Measurements from ENCODE around the gene PDZD2.

GRCh38 chr5:31770132-31770720, 131.3 kb downstream of the PDZD2 start:
- no peak for TF ChIP-seq CEBPB (IDR thresholded peaks at IDR 0.05; ENCODE audit: low read depth)
- no peak for TF ChIP-seq CTCF (IDR thresholded peaks at IDR 0.05 in 2 of 3, conservative IDR thresholded peaks at IDR 0.05 in 1 of 3; ENCODE audit: borderline replicate concordance in 1 of 3, insufficient read depth in 1 of 3, low read depth in 2 of 3, low read length in 2 of 3)
- TF ChIP-seq POLR2AphosphoS5 (IDR thresholded peaks at IDR 0.05; ENCODE audit: low read depth, low read length): no peak
- no peak for TF ChIP-seq TCF7L2 (IDR thresholded peaks at IDR 0.05; ENCODE audit: borderline replicate concordance, extremely low read depth, insufficient read depth, insufficient read length)
- TF ChIP-seq RAD21 (IDR thresholded peaks at IDR 0.05; ENCODE audit: low read depth): no peak
- no peak for TF ChIP-seq MAX (IDR thresholded peaks at IDR 0.05)
- no peak for TF ChIP-seq POLR2A (IDR thresholded peaks at IDR 0.05; ENCODE audit: borderline replicate concordance, extremely low read depth, insufficient read depth, insufficient read length)
- TF ChIP-seq ZNF274 (IDR thresholded peaks at IDR 0.05; ENCODE audit: low read depth, low read length): no peak
- TF ChIP-seq YY1 (IDR thresholded peaks at IDR 0.05; ENCODE audit: extremely low read depth, insufficient replicate concordance, low read depth, low read length): no peak
- no peak for TF ChIP-seq EZH2phosphoT487 (IDR thresholded peaks at IDR 0.05; ENCODE audit: borderline replicate concordance)
- no peak for TF ChIP-seq FOSL1 (IDR thresholded peaks at IDR 0.05; ENCODE audit: low read depth)
- TF ChIP-seq ATF3 (IDR thresholded peaks at IDR 0.05): no peak
